HL-60 (cell line): ENCODE measurements around the gene GPHA2.

ENCODE experiments used
- DNase-seq, 2 experiments: peaks; one replicate each; pipeline ENCODE4 v3.0.0-alpha.2; 2010 to 2020; ENCODE audit warnings: low read depth in 1 of 2, low spot score in 1 of 2
- H3K27ac ChIP-seq: fragments of 250-450 bp; sonication (Bioruptor Pico); replicated peaks from 2 replicates; pipeline ENCODE4 v1.5.1; 2020; ENCODE audit warnings: mild to moderate bottlenecking, moderate library complexity
- H3K27me3 ChIP-seq: fragments of 250-450 bp; sonication (Bioruptor Pico); 2 replicates; pipeline ENCODE4 v1.5.1; 2021; ENCODE audit warnings: mild to moderate bottlenecking, moderate library complexity; ENCODE audit not compliant: insufficient read depth, poor library complexity, severe bottlenecking
- H3K4me3 ChIP-seq: replicated peaks from 2 replicates; pipeline ENCODE4 v1.5.1; 2011; ENCODE audit warnings: mild to moderate bottlenecking, control low read depth, low read length; ENCODE audit not compliant: insufficient read depth
- GABPA ChIP-seq: IDR thresholded peaks from 2 replicates; pipeline ENCODE4 v1.6.1; 2012; ENCODE audit warnings: low read depth
- POLR2AphosphoS5 ChIP-seq: IDR thresholded peaks from 2 replicates; pipeline ENCODE4 v1.6.1; 2012; ENCODE audit warnings: low read depth
- REST ChIP-seq: IDR thresholded peaks from 2 replicates; pipeline ENCODE4 v1.6.1; 2012; ENCODE audit warnings: low read depth; ENCODE audit not compliant: insufficient replicate concordance
- SPI1 ChIP-seq: IDR thresholded peaks from 2 replicates; pipeline ENCODE4 v1.6.1; 2012; ENCODE audit warnings: low read depth, mild to moderate bottlenecking, borderline replicate concordance
- TF ChIP-seq, protein P1 (sequence below): IDR thresholded peaks from one replicate; pipeline ENCODE4 v1.5.1; 2011; ENCODE audit warnings: low read length, control low read depth, inconsistent platforms; ENCODE audit not compliant: insufficient read depth

The GPHA2 gene

DNA sequence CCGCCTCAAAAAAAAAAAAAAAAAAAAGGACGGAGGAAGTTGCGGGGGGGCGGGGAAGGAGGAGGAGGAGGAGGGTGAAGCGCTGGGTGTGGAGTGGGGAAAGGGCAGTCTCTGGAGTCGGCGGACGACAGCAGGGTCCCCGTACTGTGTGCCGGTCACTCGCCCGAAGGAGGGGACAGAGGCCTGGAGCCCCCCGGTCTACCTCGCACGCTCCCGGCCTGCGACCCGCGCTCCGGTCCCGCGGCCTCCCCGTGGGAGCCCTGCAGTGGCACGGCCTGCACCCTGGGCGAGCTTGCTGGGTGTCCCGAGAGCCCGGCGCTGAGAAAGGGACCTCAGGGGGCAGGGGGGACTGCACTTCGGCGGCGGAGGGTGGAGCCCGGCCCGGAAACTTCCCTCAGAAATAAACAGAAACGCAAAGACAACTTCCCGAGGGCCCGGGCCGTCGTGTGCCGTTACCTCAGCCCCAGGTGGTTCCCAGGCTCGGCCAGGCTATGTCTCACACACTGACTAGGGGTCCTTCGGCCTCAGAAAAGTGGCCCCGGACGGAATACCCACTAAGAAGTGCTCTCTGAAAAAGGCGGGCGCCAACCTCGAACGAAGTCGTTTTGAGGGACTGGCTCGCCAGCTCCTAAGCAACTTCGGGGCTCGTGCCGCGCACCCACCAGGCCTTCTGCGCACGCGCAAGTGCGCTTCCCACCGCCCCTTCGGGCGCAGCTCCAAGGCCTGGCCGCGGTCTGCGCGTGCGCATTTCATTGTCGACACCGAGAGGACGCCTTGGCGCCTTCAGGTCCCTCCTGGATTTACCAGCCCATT lies 35.9 kb upstream of the GPHA2 start, which contains the start of gene MAJIN:
Gene MAJIN (minus strand): TSS at position 688 of the 813 bp plus-strand sequence. CDS start 12,703 bp downstream, outside the sequence.
- no peak for DNase-seq
- Histone ChIP-seq H3K27ac (no peak within 1 kb of the TSS), H3K27me3 (peaks cover 9% of the 10 kb centered on the region), H3K4me3 (no peak within 1 kb of the TSS)
- TF ChIP-seq GABPA (no peak), POLR2AphosphoS5 (no peak), SPI1 (no peak), REST (no peak)
- TF ChIP-seq, protein P1, sequence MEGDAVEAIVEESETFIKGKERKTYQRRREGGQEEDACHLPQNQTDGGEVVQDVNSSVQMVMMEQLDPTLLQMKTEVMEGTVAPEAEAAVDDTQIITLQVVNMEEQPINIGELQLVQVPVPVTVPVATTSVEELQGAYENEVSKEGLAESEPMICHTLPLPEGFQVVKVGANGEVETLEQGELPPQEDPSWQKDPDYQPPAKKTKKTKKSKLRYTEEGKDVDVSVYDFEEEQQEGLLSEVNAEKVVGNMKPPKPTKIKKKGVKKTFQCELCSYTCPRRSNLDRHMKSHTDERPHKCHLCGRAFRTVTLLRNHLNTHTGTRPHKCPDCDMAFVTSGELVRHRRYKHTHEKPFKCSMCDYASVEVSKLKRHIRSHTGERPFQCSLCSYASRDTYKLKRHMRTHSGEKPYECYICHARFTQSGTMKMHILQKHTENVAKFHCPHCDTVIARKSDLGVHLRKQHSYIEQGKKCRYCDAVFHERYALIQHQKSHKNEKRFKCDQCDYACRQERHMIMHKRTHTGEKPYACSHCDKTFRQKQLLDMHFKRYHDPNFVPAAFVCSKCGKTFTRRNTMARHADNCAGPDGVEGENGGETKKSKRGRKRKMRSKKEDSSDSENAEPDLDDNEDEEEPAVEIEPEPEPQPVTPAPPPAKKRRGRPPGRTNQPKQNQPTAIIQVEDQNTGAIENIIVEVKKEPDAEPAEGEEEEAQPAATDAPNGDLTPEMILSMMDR, result no peak

DNA sequence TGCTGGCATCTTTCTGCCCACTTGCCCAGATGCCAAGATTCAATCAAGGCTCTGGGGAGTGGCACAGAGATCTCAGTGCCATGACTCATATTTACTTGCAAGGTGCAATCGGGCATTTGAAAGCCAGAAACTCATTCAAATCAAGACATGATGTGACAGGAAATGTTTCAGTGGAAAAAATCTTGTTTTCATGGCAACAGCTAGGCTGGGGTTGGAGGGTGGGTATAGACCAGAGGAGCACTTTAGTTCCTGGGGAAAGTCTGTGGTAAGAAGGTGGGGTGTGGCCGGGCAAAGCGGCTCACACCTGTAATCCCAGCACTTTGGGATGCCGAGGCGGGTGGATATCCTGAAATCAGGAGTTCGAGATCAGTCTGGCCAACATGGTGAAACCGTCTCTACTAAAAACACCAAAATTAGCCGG lies 35.0 kb upstream of the GPHA2 start:
- Histone ChIP-seq H3K27ac (no peak overlapping the region), H3K4me3 (no peak overlapping the region), H3K27me3 (peaks cover 9% of the 10 kb centered on the region)
- DNase-seq, result no peak
- TF ChIP-seq POLR2AphosphoS5 (no peak), SPI1 (no peak), REST (no peak), GABPA (no peak)
- TF ChIP-seq, protein P1, result no peak

GRCh38 chr11:64969209-64969608 lies 33.5 kb upstream of the GPHA2 start:
- H3K4me3 ChIP-seq, result no peak overlapping the region
- DNase-seq, result no peak

More at GRCh38 chr11:64969209-64969608, 33.5 kb upstream of the GPHA2 start:
- TF ChIP-seq REST, result no peak
- TF ChIP-seq, protein P1, result no peak
- Histone ChIP-seq H3K27me3 (peaks cover 9% of the 10 kb centered on the region), H3K27ac (no peak overlapping the region)
